Nephron (organoid): Measurements from ENCODE around the gene HYCC2.
"Not testable (repeated sequence)": the region's sequence is repeated elsewhere in the genome, so short reads cannot be mapped to it uniquely, and the experiment has no call there.

Source experiments
- H3K27ac Mint-ChIP-seq, 3 experiments: 2 replicates each; pipeline ENCODE4 v1.8.0; 2020; ENCODE audit warnings: mixed read lengths in 3 of 3, mild to moderate bottlenecking in 2 of 3, moderate library complexity in 1 of 3
- H3K27me3 Mint-ChIP-seq: 2 replicates; pipeline ENCODE4 v1.8.0; 2021; ENCODE audit warnings: low read depth, mild to moderate bottlenecking, moderate library complexity, mixed read lengths
- H3K36me3 Mint-ChIP-seq: 2 replicates; pipeline ENCODE4 v1.8.0; 2020; ENCODE audit warnings: low read depth, mixed read lengths
- H3K4me1 Mint-ChIP-seq: 2 replicates; pipeline ENCODE4 v1.8.0; 2020; ENCODE audit warnings: mixed read lengths
- H3K4me3 Mint-ChIP-seq, 3 experiments: 2 replicates each; pipeline ENCODE4 v1.8.0; 2020; ENCODE audit warnings: mild to moderate bottlenecking in 3 of 3, mixed read lengths in 3 of 3, moderate library complexity in 2 of 3
- H3K9me3 Mint-ChIP-seq: 2 replicates; pipeline ENCODE4 v1.8.0; 2020; ENCODE audit warnings: mixed read lengths
- CTCF ChIP-seq, 3 experiments: fragments of 200-600 bp; sonication (generic); IDR thresholded peaks; one replicate each; pipeline ENCODE4 v1.5.0; 2021; ENCODE audit warnings: antibody characterized with exemption in 3 of 3; ENCODE audit not compliant: unreplicated experiment in 3 of 3

The HYCC2 gene

GRCh38 chr2:201049455-201049854, 22.0 kb downstream of the HYCC2 start:
- TF ChIP-seq CTCF (IDR thresholded peaks at IDR 0.05; ENCODE audit: unreplicated experiment in 3 of 3): no peak
- Mint-ChIP-seq H3K27me3 (no peaks in the 10 kb centered on the region), H3K27ac (no peak overlapping the region), H3K36me3 (peaks cover 61% of the 10 kb centered on the region), H3K4me1 (no peaks in the 10 kb centered on the region), H3K9me3 (peaks cover 10% of the 10 kb centered on the region), H3K4me3 (no peak overlapping the region)

- Mint-ChIP-seq H3K9me3 (peaks cover 10% of the 10 kb centered on the region), H3K27ac (no peak overlapping the region), H3K27me3 (no peaks in the 10 kb centered on the region), H3K36me3 (peaks cover 66% of the 10 kb centered on the region), H3K4me1 (no peaks in the 10 kb centered on the region), H3K4me3 (no peak overlapping the region)
- TF ChIP-seq CTCF (IDR thresholded peaks at IDR 0.05; ENCODE audit: unreplicated experiment in 3 of 3): no peak
Measured at GRCh38 chr2:201046881-201047280, 24.6 kb downstream of the HYCC2 start.

- not testable (repeated sequence) for H3K4me3 Mint-ChIP-seq
Measured at GRCh38 chr2:201043050-201043449, 28.4 kb downstream of the HYCC2 start.

GRCh38 chr2:201042451-201042850, 29.0 kb downstream of the HYCC2 start:
- H3K4me1 Mint-ChIP-seq, H3K27me3 Mint-ChIP-seq, H3K4me3 Mint-ChIP-seq: not testable (repeated sequence)
- Mint-ChIP-seq H3K27ac (peak overlapping the region in 1 of 3 experiments; percentile 86), H3K36me3 (peaks cover 61% of the 10 kb centered on the region), H3K9me3 (peaks cover 14% of the 10 kb centered on the region)

More at GRCh38 chr2:201043050-201043449, 28.4 kb downstream of the HYCC2 start:
- Mint-ChIP-seq H3K27ac (peak overlapping the region in 1 of 3 experiments; percentile 86), H3K9me3 (peaks cover 18% of the 10 kb centered on the region), H3K36me3 (peaks cover 64% of the 10 kb centered on the region)
- H3K27me3 Mint-ChIP-seq, H3K4me1 Mint-ChIP-seq: not testable (repeated sequence)

GRCh38 chr2:201040867-201041628, 30.4 kb downstream of the HYCC2 start:
- peaks cover 55% of the 10 kb centered on the region for H3K36me3 Mint-ChIP-seq
- H3K4me3 Mint-ChIP-seq: no peak overlapping the region
- no peak overlapping the region for H3K27ac Mint-ChIP-seq
- peaks cover 10% of the 10 kb centered on the region for H3K9me3 Mint-ChIP-seq
- no peak for TF ChIP-seq CTCF (IDR thresholded peaks at IDR 0.05; ENCODE audit: unreplicated experiment in 3 of 3)
- H3K27me3 Mint-ChIP-seq: no peaks in the 10 kb centered on the region
- no peaks in the 10 kb centered on the region for H3K4me1 Mint-ChIP-seq

- peaks cover 64% of the 10 kb centered on the region for H3K36me3 Mint-ChIP-seq
- TF ChIP-seq CTCF (IDR thresholded peaks at IDR 0.05; ENCODE audit: unreplicated experiment in 3 of 3): no peak
- H3K4me1 Mint-ChIP-seq: no peaks in the 10 kb centered on the region
- H3K27ac Mint-ChIP-seq: no peak overlapping the region
- H3K9me3 Mint-ChIP-seq: peaks cover 22% of the 10 kb centered on the region
- H3K4me3 Mint-ChIP-seq: no peak overlapping the region
- no peaks in the 10 kb centered on the region for H3K27me3 Mint-ChIP-seq
Measured at GRCh38 chr2:201038855-201039254, 32.6 kb downstream of the HYCC2 start.

GRCh38 chr2:201038361-201038760, 33.1 kb downstream of the HYCC2 start:
- Mint-ChIP-seq H3K9me3 (peaks cover 22% of the 10 kb centered on the region), H3K36me3 (peaks cover 62% of the 10 kb centered on the region)
- not testable (repeated sequence) for H3K27me3 Mint-ChIP-seq, H3K4me3 Mint-ChIP-seq, H3K27ac Mint-ChIP-seq, H3K4me1 Mint-ChIP-seq

GRCh38 chr2:201034355-201034754, 37.1 kb downstream of the HYCC2 start:
- not testable (repeated sequence) for H3K27me3 Mint-ChIP-seq, H3K4me1 Mint-ChIP-seq, H3K4me3 Mint-ChIP-seq, H3K27ac Mint-ChIP-seq
- peaks cover 24% of the 10 kb centered on the region for H3K9me3 Mint-ChIP-seq
- H3K36me3 Mint-ChIP-seq: peaks cover 61% of the 10 kb centered on the region
